ENCODE measurements around the gene XBP1. TPM values are rescaled to one million over a fixed set of nuclear protein-coding genes. Genes with fewer than 3 reads are reported as not detected.
A peak's percentile ranks its signal among the peaks of the same experiment; 100 is the strongest.

XBP1 gene
- total and polyA plus RNA-seq, 2 of the 13 experiments (the other 11 are each of a cell fraction or from before 2014, with no cell fraction given): 416 to 427 TPM

GRCh38 chr22:28772633-28773460 is 27.5 kb downstream of the XBP1 start, which contains the start of gene CCDC117 (continued):
- TF ChIP-seq, protein P1, sequence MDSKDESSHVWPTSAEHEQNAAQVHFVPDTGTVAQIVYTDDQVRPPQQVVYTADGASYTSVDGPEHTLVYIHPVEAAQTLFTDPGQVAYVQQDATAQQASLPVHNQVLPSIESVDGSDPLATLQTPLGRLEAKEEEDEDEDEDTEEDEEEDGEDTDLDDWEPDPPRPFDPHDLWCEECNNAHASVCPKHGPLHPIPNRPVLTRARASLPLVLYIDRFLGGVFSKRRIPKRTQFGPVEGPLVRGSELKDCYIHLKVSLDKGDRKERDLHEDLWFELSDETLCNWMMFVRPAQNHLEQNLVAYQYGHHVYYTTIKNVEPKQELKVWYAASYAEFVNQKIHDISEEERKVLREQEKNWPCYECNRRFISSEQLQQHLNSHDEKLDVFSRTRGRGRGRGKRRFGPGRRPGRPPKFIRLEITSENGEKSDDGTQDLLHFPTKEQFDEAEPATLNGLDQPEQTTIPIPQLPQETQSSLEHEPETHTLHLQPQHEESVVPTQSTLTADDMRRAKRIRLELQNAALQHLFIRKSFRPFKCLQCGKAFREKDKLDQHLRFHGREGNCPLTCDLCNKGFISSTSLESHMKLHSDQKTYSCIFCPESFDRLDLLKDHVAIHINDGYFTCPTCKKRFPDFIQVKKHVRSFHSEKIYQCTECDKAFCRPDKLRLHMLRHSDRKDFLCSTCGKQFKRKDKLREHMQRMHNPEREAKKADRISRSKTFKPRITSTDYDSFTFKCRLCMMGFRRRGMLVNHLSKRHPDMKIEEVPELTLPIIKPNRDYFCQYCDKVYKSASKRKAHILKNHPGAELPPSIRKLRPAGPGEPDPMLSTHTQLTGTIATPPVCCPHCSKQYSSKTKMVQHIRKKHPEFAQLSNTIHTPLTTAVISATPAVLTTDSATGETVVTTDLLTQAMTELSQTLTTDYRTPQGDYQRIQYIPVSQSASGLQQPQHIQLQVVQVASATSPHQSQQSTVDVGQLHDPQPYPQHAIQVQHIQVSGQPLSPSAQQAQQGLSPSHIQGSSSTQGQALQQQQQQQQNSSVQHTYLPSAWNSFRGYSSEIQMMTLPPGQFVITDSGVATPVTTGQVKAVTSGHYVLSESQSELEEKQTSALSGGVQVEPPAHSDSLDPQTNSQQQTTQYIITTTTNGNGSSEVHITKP (CRISPR knock-in tag; IDR thresholded peaks at IDR 0.05; ENCODE audit: low read depth): no peak
- peak; percentile 89 for TF ChIP-seq KMT2B (CRISPR knock-in tag; IDR thresholded peaks at IDR 0.05)
- no peak for TF ChIP-seq ZNF282 (IDR thresholded peaks at IDR 0.05; ENCODE audit: partially characterized antibody)
- TF ChIP-seq SKI (IDR thresholded peaks at IDR 0.05; ENCODE audit: partially characterized antibody): peak; percentile 24
- no peak for TF ChIP-seq RARG (CRISPR knock-in tag; IDR thresholded peaks at IDR 0.05; ENCODE audit: low read depth)
- TF ChIP-seq ZMAT3 (CRISPR knock-in tag; conservative IDR thresholded peaks at IDR 0.05): peak; percentile 83
- no peak for TF ChIP-seq ZNF879 (CRISPR knock-in tag; IDR thresholded peaks at IDR 0.05)
- 0 out of 2 replicates have a peak, but pooled peaks have one; percentile 28 for TF ChIP-seq ARID5B (CRISPR knock-in tag; IDR thresholded peaks at IDR 0.05)
- TF ChIP-seq KDM1A (CRISPR knock-in tag; IDR thresholded peaks at IDR 0.05): no peak
- TF ChIP-seq ZNF331 (CRISPR knock-in tag; IDR thresholded peaks at IDR 0.05): peak; percentile 75; the same call in 1 of the 2 replicates
- 0 out of 2 replicates have a peak, but pooled peaks have one; percentile 35 for TF ChIP-seq ZNF205 (CRISPR knock-in tag; IDR thresholded peaks at IDR 0.05)
- TF ChIP-seq TSC22D2 (CRISPR knock-in tag; IDR thresholded peaks at IDR 0.05; ENCODE audit: borderline replicate concordance): peak; percentile 85
- peak; percentile 97 for TF ChIP-seq ZNF143 (CRISPR knock-in tag; IDR thresholded peaks at IDR 0.05)
- TF ChIP-seq, protein P2, sequence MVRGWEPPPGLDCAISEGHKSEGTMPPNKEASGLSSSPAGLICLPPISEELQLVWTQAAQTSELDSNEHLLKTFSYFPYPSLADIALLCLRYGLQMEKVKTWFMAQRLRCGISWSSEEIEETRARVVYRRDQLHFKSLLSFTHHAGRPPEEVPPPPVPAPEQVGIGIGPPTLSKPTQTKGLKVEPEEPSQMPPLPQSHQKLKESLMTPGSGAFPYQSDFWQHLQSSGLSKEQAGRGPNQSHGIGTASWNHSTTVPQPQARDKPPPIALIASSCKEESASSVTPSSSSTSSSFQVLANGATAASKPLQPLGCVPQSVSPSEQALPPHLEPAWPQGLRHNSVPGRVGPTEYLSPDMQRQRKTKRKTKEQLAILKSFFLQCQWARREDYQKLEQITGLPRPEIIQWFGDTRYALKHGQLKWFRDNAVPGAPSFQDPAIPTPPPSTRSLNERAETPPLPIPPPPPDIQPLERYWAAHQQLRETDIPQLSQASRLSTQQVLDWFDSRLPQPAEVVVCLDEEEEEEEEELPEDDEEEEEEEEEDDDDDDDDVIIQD (CRISPR knock-in tag; IDR thresholded peaks at IDR 0.05; ENCODE audit: low read depth): no peak
- TF ChIP-seq ZMYM4 (CRISPR knock-in tag; IDR thresholded peaks at IDR 0.05): peak; percentile 81
- no peak for TF ChIP-seq HMGA1 (CRISPR knock-in tag; conservative IDR thresholded peaks at IDR 0.05)
- peak; percentile 79 for TF ChIP-seq POLR2G (IDR thresholded peaks at IDR 0.05; ENCODE audit: low read depth, low read length)
- peak; percentile 78 for TF ChIP-seq TARDBP (CRISPR knock-in tag; IDR thresholded peaks at IDR 0.05)
- TF ChIP-seq ZFP1 (CRISPR knock-in tag; IDR thresholded peaks at IDR 0.05): no peak
- no peak for TF ChIP-seq GTF2F1 (IDR thresholded peaks at IDR 0.05; ENCODE audit: low read length)
- peak; percentile 64 for TF ChIP-seq GATAD2A (CRISPR knock-in tag; IDR thresholded peaks at IDR 0.05)
- peak; percentile 19; the same call in 1 of the 2 replicates for TF ChIP-seq ZNF563 (CRISPR knock-in tag; IDR thresholded peaks at IDR 0.05)
- TF ChIP-seq NFKBIZ (CRISPR knock-in tag; IDR thresholded peaks at IDR 0.05): no peak
- peak; percentile 92 for TF ChIP-seq SALL2 (CRISPR knock-in tag; IDR thresholded peaks at IDR 0.05)

Data from HepG2 (cell line).